ENCODE data around the gene HPCAL1.

The HPCAL1 gene

DNA sequence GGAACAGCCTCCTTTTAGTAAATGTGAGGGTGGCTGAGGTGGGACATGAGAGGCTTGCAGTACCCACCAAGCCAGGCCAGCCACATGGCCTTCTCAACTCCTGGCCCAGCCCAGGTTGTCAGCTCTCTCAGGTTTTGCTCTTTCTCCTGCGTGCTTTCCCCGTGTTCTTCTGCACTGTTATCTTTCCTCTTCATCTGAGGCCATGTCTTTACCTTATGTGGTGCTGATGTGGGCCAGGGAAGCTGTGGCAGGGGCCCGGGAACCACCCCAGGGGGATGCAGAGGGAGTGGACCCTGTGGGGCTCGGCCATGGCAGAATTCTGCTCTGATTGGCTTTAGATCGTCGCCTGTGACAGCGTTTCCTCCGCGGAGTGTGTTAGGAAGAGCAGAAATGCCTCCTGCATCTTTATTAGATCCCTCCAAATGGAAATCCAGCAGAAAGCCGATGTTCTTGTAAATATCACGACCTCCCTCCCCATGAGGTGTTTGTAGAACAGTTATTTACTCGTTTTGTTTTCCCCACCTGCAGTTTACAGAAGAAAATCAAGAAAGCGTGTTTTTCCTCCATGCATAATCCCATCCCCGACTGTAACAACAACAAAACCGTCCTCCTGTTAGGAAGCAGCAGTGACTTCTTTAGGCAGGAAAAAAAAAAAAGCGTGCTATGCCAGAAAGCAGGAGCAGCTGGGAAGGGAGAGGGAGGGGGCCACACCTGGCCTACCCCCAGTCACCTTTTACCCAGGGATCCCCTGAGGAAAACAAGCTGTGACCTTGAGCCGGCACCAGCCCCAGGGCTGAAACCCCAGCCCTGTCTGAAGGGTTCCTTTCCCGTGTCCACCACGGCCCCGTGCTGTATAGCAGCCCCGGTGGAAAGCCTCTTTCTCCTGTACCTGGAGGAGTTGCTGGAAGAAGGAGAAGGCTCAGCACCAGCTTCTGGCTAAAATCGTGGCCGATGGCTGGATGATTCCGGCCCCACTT lies 54.8 kb downstream of the HPCAL1 start:
- DNase-seq, result no peak

DNA sequence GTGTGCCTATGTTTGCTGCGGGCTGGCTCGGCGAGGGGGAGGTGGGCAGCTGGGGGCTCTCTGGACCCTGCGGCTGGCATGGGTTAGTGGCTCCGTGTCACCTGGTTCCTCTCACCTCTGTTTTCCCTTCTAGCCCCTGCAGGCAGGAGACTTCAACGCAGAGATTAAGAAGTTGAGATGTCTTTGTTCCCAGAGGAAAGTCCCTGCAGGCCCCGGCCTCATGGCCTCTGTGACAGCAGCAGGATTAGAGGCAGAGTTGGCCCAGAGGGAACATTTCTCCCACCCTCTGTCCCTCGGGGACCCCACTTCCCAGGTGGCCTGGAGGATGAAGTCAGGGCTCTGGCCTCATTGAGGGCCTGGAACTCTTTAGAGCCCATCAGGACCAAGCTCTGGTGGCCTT lies 56.5 kb downstream of the HPCAL1 start:
- no peak for DNase-seq

DNA sequence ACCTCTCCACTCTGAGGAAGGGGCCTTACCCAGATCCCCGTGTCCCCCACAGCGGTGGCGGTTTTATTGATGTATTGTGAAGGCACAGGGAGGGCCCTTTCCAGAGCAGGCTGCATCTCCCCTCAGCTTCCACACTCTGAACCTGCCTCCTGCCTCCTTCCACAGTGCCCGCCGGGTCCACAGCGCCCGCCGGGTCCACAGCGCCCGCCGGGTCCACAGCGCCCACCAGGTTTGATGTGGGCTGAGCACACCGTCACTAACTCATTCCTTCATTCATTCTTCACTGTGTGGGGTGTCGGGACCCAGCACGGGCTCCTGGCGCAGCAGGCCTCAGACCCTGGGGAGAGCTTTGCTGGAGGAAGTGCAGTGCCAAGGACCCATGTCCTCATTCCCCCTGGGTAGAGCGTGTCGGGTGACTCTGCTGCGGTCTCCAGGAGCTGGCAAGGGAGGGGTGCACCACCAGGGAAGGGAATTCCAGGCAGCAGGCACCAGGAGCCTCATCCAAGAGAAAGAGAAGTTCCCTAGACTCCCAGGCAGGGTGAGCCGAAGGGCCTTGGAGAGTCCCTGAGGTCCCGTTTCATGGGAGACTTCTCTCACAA lies 57.1 kb downstream of the HPCAL1 start:
- no peak for DNase-seq

DNA sequence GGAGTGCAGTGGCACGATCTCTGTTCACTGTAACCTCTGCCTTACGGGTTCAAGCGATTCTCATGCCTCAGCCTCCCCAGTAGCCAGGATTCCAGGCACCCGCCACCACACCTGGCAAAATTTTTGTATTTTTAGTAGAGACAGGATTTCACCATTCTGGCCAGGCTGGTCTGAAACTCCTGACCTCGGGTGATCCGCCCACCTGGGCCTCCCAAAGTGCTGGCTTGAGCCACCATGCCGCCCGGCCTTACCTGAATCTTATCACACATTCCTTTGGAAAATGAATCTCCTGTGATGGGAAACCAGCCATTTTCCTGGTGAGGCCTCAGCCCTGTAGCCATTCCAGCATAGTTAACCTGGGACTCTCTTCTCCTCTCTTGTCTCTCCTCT lies 57.8 kb downstream of the HPCAL1 start:
- no peak for DNase-seq

DNA sequence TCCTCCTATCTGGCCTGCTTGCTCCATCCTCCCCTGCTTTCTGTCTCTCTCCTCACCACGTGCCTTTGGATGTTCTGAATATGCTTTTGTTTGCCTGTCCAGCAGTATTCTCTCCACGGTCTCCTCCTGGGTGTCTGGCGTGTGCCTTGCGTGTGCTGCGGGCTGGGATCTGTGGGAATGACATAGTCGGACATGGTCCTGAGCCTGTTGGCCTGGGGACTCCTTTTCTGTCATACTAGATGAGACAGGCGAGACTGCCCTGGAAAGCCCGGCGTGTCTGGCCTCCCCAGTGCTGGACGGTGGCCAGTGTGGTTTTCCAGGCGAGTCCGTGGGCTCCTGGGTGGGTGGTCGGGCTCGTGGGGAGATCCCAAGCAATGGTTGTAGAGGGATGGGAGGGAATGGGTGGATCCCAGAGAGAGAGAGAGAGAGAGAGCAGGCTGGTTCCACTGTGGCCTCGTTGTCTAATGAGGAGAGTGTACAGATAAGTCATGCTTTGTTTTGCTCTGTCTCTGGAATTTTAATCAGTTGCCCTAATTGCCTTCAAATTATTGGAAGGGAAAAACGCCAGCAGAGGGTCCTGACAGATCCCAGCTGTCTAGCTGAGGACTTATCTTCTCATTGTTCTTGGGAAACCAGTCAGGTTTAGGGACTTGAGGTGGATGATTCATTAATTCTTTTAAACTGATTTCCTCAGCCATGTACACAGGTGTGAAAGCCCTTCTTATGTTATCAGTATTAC lies 58.3 kb downstream of the HPCAL1 start:
- no peak for DNase-seq

DNA sequence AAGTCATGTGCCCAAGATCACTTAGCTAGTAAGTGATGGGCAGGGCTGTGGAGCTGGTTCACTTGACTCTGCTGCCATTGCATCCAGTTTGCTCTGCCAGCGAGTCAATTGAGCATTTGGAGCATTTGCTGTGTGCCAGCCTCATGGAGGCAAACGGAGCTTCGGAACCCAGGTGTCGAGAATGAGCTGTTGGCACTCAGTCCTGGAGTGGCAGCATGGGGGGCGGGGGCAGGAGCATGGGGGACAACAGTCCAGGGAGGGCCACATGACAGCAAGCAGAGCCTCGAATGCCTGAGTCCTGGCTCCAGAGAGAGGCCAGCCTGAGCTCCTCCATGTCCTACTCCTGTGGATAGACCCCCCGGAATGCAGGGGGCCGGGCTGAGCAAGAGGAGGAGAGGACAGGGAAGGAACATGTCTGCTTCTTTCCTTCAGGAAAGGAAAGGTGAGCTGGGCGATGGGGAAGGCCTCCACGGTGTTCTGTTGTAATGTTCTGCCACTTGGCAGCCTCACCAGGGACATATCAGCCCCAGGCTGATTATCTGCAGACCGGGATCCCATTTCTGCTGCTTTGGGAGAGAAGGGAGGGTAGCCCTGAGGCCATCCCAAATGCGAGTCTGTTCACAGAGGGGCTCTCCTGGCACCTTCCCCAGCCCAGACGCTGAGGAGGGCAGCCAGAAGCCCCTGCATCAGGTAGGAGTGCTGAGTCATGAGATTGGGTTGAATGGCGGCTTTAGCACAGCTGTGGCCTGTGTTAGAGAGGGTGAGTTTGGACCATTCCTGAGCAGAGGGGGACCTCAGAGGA lies 59.6 kb downstream of the HPCAL1 start:
- DNase-seq, result no peak

DNA sequence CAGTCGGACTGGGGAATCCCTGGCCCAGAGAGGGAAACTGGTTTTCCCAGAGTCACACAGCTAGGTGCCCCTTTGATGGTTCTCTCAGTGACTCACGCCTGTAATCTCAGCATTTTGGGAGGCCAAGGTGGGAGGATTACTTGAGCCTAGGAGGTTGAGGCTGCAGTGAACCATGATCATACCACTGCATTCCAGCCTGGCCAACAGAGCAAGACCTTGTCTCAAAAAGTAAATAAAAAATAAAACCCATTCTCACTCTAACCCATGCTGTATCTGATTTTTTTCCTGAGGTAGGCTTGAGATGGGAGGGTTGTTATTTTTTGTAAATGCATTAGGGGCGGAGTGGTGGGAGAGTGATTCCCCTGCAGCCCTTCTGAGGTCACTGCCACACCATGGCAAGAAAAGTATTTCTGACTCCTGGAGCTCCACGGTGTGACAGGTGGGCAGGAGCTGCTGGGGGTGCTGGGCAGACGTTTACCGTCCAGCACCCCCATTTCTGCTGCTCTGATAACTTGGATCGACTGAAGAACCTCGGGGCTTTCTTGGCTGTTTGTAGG lies 60.3 kb downstream of the HPCAL1 start:
- no peak for DNase-seq

DNA sequence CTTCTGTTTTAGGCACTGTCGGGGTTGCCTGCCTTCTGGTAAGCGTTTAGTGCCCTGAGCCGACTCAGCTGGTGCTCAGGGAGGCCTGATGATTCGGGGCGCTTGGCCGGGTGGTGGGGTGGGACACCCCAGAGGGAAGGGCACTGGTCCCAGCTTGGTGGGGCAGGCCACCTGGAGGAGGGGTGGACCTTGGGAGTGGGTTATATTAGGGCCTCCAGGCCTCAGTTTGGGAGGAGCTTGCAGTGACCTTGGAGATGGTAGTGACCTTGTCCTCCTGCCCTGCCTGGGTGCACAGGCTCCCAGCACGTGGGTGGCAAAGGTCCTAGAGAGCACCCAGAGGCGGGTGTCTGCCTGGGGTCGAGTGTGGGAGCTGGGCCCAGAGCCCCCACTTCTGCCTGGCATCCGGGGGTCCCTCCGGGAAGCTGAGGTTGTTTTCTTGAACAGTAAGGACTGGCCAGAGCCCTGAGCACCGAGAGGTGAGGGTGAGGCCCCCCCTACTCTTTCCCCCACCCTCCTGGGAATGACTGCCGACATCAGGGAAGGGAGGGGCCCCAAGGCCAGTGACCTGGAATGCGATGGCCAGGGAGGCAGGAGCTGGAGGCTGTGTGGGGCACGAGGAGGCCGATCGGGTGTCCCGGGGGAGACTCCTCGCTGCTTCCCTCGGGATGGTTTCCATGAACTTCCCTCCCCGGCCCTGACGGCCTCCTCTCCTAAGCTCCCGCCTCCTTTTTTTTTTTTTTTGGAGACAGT lies 61.3 kb downstream of the HPCAL1 start:
- no peak for DNase-seq

DNA sequence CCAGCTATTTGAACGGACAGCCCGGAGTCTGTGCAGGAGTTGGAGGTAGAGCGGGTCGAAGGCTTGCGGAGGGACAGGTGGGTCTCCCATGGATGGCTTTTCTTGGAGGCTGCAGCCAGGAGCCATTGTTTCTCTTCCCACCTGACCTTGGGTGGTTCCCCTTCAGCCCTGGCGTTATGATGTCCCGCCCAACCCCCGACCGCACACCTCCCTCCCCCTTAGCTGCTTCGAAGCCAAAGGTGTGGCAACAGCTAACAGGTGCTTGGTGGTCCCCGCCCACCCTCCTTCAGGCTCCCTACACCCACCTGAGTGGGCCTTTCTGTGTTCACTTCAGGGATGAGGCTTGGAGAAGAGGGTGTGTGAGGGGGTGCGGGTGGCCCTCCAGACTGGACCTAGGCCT lies 62.7 kb downstream of the HPCAL1 start:
- no peak for DNase-seq

DNA sequence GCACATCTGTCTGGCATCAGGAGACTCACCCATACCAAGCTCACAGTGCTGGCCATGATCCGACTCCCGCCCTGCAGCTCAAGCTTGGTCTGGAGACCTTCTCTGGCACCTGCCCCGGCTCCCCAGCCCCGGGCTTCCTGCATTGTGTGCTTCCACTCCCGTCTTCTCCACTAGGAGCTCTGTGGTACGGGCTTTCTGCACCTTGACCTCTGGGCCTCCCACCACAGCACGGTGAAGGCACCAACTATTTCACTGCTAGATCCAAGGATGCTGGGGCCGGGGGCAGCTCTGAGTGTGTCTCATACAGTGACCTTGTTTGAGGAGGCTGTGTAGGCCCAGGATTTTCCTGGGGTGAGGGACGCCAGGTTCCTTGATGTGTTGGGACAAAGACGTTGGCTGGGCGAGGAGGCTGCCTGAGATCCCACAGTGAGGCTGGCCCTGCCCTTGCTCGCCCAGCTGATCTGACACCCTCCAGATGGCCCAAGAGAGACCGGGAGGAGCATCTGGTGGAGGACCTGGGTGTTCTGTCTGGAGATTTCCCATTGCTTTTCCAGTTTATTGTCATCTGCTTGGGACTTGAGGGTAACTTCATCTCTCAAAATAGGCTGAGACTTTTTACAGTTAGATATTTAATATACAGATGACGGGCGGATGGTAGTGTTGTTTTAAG lies 64.0 kb downstream of the HPCAL1 start:
- no peak for DNase-seq

DNA sequence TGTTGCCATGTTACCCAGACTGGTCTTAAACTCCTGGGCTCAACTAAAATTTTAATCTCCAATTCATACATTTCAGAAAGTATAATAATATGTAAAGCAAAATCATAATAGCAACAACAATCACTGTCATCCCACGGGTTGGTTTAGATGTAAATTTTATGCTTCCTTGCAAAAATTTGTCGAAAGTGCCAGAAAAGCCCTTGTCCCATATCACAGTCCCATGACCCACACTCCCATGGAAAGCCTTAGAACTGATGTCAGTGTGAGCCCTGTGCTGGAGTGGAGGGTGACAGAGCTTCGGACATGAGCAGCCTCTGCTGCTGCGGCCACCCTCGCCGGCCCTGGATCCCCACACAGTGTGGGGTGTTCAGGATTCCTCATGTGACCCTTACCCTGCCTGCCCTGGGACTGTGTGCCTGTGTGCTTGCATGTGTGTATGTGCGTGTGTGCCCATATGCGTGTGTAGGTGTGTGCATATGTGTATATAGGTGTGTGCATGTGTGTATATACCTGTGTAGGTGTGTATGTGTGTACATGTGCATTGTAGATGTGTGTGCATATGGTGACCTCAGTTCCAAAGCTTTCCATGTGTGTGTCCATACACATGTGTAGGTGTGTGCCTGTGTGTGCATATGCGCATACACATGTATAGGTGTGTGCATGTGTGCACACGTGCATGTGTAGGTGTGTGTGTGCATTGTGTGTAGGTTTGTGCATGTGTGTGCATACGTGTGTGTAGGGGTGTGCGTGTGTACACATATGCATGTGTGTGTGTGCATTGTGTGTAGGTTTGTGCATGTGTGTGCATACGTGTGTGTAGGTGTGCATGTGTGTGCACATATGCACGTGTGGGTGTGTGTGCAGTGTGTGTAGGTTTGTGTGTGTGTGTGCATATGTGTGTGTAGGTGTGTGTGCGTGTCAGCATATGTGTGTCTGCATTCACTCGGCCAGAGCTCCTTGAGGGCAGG lies 65.1 kb downstream of the HPCAL1 start:
- no peak for DNase-seq

DNA sequence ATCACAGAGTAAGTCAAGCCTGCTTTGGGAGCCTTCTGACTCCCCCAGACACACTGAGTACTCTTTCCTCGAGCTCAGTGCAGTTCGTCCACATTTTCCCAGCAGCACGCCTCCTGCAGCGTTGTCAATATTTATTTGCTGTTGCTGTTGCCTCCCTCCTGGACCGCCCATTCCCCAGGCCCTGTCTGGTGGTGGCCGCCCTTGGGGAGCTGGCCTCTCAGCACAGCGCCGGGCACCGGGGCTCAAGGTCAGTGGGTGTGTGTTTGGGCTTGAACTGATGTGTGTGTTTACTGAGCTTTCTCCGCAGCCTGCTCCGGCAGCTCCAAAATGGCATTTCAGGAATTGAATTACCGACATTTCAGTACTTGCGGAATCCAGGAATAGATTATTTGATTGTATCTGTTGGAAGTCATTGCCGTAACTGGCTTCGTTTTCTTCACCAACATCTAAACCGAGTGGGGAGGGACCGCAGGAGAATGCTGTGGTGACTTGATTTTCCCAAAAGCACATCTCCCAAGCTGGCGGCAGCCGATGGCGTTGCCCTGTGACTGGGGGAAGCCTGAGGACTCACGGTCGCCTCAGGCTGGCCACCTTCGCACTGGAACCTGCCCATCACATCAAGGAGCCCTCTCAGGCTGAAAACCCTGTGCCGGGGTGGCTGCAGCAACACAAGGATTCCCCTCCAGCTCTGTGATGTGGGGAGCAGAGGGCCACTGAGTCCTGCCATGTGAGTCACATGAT lies 66.0 kb downstream of the HPCAL1 start:
- no peak for DNase-seq

DNA sequence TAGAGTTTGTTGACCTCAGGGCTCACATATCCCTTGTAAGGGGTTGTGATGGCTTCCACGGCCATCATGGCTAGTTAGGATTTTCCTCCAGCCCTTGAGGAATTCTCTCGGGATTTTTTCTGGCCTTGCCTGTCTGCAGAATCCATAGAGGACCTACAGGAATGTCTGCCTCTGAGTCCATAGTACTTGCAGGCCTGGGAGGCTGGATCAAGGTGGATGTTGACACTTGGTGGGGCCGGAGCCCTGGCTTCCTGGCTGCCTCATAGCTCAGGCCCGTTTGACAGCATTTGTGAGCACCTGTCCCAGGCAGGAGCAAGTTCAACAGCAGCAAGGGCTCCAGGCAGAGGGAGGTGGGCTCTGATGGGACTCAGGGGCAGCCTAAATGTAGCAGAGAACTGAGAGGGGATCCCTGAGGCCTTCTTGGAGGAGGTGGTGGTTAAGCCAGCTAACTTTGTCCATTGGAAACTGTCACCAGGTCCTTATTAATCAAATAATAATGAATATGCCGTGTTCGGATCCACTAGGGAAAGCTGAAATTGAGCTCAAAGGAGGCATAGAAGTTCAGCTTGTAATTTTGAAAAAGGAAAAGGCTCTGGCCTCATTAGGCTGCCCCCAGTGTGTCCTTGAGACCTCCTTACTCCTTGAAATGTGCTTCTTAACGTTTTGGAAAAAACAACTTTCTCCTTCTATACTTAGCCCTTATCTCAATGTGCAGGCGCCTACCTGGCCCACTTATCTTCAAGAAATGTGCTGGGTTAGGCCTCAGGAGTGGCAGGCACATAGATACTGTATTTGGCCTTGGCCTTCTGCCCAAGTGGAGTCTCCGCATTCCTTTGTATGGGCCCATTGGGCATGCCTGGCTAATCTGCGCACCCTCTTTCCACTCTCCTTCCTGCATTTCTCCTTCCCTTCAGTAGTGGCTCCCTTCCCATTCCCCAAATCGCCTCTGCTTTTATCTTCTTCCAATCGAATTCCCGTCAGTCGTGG lies 66.9 kb downstream of the HPCAL1 start:
- DNase-seq, result no peak

DNA sequence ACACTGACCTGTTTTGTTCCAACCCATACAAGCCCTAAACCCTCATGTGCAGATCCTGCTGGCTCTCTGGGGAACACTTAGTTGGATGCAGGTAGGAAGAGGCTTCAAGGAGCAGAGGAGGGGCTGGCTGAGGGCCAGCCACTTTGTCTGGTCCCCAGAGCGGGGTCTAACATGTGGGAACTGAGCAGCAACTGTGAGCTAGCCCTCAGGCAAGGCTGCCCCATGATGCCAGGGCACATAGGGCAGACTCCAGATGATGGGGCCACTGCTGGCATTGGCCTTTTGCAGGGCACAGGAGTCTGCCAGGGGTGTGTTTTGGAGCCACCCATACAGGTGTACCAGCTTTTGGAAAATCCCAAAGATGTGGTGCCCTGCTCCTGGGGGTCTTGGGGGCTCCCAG lies 67.7 kb downstream of the HPCAL1 start:
- DNase-seq, result no peak

DNA sequence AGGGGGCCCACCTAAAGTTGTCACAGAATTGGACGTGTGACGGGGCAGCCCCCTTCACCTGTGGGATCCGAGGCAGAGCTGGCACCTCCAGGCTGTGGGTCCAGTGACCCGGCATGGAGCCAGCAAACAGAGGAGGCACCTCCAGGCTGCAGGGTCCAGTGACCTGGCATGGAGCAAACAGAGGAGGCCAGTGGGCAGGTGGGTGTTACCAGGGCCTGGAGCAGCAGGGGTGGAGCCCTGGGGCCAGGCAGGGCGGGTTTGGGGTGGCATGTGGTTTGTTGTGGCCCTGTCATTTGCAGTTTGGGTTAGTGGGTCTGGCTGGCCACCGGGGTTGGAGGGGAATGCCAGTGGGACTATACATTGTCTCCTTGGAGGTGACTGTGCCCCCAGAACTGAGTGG lies 68.2 kb downstream of the HPCAL1 start:
- no peak for DNase-seq

DNA sequence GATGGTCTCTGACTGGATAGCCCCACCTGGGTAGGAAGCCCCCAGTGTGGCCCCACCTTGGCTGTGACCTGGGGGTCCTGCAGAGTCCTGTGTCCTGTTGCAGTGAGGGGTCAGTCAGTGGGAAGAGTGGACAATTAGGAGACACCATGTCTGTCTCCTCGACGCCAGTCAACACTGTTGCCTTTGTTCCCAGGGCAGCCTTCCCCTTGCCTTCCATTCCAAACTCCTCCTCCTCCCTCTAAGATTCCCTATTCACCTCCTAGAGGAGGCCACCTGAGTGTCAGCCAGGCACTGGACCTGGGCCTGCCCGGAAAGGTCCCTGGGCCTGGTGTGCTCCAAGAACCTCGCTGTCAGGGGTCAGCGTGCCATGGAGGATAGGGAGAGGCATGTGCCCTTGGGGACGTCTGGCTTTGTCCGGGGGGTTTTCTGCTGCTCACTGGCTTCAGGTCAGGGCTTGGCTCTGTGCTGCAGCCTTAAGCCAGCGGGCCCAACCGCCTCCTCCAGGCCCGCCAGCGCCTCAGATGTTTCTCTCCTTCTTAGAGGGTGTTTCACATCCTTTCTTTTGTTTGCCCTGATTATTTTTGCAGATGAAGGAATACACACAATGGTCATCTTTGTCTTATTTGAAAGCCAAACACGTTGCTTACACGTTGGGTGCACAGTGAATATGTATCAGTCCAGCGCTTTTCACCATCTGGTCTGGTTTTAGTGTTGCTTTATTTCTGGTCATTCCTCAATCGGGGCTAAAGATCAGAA lies 68.9 kb downstream of the HPCAL1 start:
- DNase-seq, result no peak

DNA sequence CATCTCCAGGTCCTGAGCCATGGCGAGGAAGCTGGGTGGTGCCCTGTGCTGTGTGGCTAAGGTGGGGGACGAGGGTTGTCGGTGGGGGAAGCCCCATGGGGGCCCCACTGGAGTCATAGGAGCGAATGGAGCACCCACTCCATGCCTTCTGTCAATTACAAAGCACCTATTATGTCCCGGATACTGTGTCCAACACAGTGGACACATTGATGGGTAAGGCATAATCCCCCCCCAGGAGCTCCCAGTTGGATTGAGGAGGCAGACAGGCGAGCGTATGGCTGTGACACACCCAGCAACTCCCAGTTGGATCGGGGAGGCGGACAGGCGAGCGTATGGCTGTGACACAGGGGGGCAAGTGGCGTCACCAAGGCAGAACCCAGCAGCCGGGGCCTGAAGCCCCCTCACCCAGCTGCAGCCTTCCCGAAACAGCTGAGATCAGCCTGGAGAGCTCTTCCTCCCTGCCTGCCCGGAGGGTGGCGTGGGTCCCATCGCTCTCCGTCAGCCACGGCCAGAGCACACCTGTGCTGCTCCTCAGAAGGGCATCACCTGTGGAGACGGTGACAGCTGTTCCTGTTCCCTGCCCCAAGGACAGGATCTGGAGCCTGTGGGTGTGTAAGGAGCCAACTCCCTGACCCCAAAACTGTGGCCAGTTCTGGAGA lies 69.6 kb downstream of the HPCAL1 start:
- no peak for DNase-seq
